Measurements from ENCODE around the gene LAMTOR5.
"Not testable (repeated sequence)": the region's sequence is repeated elsewhere in the genome, so short reads cannot be mapped to it uniquely, and the experiment has no call there.

Gene LAMTOR5

DNA sequence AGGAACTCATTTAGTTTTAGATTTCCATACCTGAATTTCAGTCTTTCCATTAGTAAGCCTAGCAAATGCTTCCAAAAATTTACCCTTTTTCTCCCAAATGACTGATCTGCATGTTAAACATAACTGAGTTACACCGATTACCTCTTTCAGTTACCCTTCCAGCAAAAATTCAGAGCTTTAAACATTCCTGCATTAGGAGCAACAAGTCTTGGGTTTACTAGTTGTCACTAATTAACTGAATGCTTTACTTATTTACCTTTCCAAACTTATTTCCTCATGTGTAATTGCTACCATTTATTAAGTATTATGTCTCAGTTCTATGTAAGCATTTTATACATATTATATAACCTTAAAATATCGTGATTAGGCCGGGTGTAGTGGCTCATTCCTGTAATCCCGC, 3.1 kb downstream of the LAMTOR5 start:
- H4K20me1 ChIP-seq (ENCODE audit: insufficient read depth, low read length): no peaks in the 10 kb centered on the region
- TF ChIP-seq EZH2phosphoT487 (IDR thresholded peaks at IDR 0.05; ENCODE audit: low read depth): no peak
- TF ChIP-seq, protein P1, sequence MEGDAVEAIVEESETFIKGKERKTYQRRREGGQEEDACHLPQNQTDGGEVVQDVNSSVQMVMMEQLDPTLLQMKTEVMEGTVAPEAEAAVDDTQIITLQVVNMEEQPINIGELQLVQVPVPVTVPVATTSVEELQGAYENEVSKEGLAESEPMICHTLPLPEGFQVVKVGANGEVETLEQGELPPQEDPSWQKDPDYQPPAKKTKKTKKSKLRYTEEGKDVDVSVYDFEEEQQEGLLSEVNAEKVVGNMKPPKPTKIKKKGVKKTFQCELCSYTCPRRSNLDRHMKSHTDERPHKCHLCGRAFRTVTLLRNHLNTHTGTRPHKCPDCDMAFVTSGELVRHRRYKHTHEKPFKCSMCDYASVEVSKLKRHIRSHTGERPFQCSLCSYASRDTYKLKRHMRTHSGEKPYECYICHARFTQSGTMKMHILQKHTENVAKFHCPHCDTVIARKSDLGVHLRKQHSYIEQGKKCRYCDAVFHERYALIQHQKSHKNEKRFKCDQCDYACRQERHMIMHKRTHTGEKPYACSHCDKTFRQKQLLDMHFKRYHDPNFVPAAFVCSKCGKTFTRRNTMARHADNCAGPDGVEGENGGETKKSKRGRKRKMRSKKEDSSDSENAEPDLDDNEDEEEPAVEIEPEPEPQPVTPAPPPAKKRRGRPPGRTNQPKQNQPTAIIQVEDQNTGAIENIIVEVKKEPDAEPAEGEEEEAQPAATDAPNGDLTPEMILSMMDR (IDR thresholded peaks at IDR 0.05; ENCODE audit: low read depth, low read length): no peak
- H3K4me3 ChIP-seq (ENCODE audit: low read length): no peak overlapping the region
- H2AFZ ChIP-seq (ENCODE audit: low read depth, low read length): no peak overlapping the region
- H3K4me2 ChIP-seq (ENCODE audit: low read length): no peak overlapping the region
- H3K9me3 ChIP-seq (ENCODE audit: insufficient read depth, low read length): no peaks in the 10 kb centered on the region
- H3K36me3 ChIP-seq (replicated peaks; ENCODE audit: low read depth, low read length): peaks cover 14% of the 10 kb centered on the region
- H3K79me2 ChIP-seq (ENCODE audit: low read length): peaks cover 21% of the 10 kb centered on the region
- H3K4me1 ChIP-seq (ENCODE audit: low read length): peaks cover 8% of the 10 kb centered on the region; the same call in 1 of the 2 replicates
- H3K9ac ChIP-seq (ENCODE audit: low read length): no peak overlapping the region
- H3K27ac ChIP-seq (ENCODE audit: low read length): no peak overlapping the region
- no peaks in the 10 kb centered on the region for H3K27me3 ChIP-seq (ENCODE audit: low read depth, low read length)

GRCh38 chr1:110403805-110404204, 3.7 kb downstream of the LAMTOR5 start:
- no peaks in the 10 kb centered on the region for H4K20me1 ChIP-seq (ENCODE audit: insufficient read depth, low read length)
- TF ChIP-seq, protein P1 (IDR thresholded peaks at IDR 0.05; ENCODE audit: low read depth, low read length): no peak
- TF ChIP-seq EZH2phosphoT487 (IDR thresholded peaks at IDR 0.05; ENCODE audit: low read depth): no peak
- peaks cover 8% of the 10 kb centered on the region; the same call in 1 of the 2 replicates for H3K4me1 ChIP-seq (ENCODE audit: low read length)
- no peak overlapping the region for H3K27ac ChIP-seq (ENCODE audit: low read length)
- H3K79me2 ChIP-seq (ENCODE audit: low read length): peaks cover 21% of the 10 kb centered on the region
- no peak overlapping the region for H3K4me2 ChIP-seq (ENCODE audit: low read length)
- no peak overlapping the region for H3K4me3 ChIP-seq (ENCODE audit: low read length)
- no peak overlapping the region for H2AFZ ChIP-seq (ENCODE audit: low read depth, low read length)
- peaks cover 14% of the 10 kb centered on the region for H3K36me3 ChIP-seq (replicated peaks; ENCODE audit: low read depth, low read length)
- H3K9ac ChIP-seq (ENCODE audit: low read length): no peak overlapping the region
- H3K9me3 ChIP-seq (ENCODE audit: insufficient read depth, low read length): no peaks in the 10 kb centered on the region
- H3K27me3 ChIP-seq (ENCODE audit: low read depth, low read length): no peaks in the 10 kb centered on the region

DNA sequence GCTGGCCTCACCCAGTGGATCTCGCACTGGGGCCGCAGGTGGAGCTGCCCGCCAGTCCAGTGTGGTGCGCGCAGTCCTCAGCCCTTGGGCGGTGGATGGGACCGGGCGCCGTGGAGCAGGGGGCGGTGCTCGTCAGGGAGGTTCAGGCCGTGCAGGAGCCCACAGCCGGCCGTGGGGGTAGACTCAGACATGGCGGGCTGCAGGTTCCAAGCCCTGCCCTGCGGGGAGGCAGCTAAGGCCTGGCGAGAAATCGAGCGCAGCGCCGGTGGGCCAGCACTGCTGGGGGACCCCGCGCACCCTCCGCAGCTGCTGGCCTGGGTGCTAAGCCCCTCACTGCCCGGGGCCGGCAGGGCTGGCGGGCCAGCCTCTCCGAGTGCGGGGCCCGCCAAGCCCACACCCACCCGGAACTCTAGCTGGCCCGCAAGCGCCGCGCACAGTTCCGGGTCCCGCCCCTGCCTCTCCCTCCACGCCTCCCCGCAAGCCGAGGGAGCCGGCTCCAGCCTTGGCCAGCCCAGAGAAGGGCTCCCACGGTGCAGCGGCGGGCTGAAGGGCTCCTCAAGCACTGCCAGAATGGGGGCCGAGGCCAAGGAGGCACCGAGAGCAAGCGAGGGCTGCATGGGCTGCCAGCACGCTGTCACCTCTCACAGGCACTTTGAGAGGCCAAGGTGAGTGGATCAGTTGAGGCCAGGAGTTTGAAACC, 11.1 kb downstream of the LAMTOR5 start:
- not testable (repeated sequence) for H3K4me1 ChIP-seq (ENCODE audit: low read length); H3K79me2 ChIP-seq (ENCODE audit: low read length); H3K9me3 ChIP-seq (ENCODE audit: insufficient read depth, low read length); H3K4me3 ChIP-seq (ENCODE audit: low read length); H4K20me1 ChIP-seq (ENCODE audit: insufficient read depth, low read length); H3K4me2 ChIP-seq (ENCODE audit: low read length); H3K27ac ChIP-seq (ENCODE audit: low read length); H3K36me3 ChIP-seq (replicated peaks; ENCODE audit: low read depth, low read length); H3K27me3 ChIP-seq (ENCODE audit: low read depth, low read length); H3K9ac ChIP-seq (ENCODE audit: low read length); H2AFZ ChIP-seq (ENCODE audit: low read depth, low read length)

- no peak overlapping the region for H3K27ac ChIP-seq (ENCODE audit: low read length)
- no peak for TF ChIP-seq EZH2phosphoT487 (IDR thresholded peaks at IDR 0.05; ENCODE audit: low read depth)
- TF ChIP-seq, protein P1 (IDR thresholded peaks at IDR 0.05; ENCODE audit: low read depth, low read length): no peak
- no peak overlapping the region for H3K4me2 ChIP-seq (ENCODE audit: low read length)
- no peaks in the 10 kb centered on the region for H3K27me3 ChIP-seq (ENCODE audit: low read depth, low read length)
- no peaks in the 10 kb centered on the region for H4K20me1 ChIP-seq (ENCODE audit: insufficient read depth, low read length)
- no peaks in the 10 kb centered on the region for H3K4me1 ChIP-seq (ENCODE audit: low read length)
- peaks cover 3% of the 10 kb centered on the region for H3K36me3 ChIP-seq (replicated peaks; ENCODE audit: low read depth, low read length)
- H3K9ac ChIP-seq (ENCODE audit: low read length): no peak overlapping the region
- H2AFZ ChIP-seq (ENCODE audit: low read depth, low read length): no peak overlapping the region
- H3K79me2 ChIP-seq (ENCODE audit: low read length): no peaks in the 10 kb centered on the region
- H3K4me3 ChIP-seq (ENCODE audit: low read length): no peak overlapping the region
- no peaks in the 10 kb centered on the region for H3K9me3 ChIP-seq (ENCODE audit: insufficient read depth, low read length)
Measured at GRCh38 chr1:110394493-110394820, 13.0 kb downstream of the LAMTOR5 start.
